LNCAP (cell line): Measurements from ENCODE around the gene ASCL2.

Source experiments
- TF ChIP-seq, protein P1 (sequence below): fragments of 450-650 bp; IDR thresholded peaks from 2 replicates; pipeline ENCODE4 v1.5.1; 2017; ENCODE audit warnings: mild to moderate bottlenecking

The ASCL2 gene

GRCh38 chr11:2265396-2265795, 5.0 kb downstream of the ASCL2 start:
- TF ChIP-seq, protein P1, sequence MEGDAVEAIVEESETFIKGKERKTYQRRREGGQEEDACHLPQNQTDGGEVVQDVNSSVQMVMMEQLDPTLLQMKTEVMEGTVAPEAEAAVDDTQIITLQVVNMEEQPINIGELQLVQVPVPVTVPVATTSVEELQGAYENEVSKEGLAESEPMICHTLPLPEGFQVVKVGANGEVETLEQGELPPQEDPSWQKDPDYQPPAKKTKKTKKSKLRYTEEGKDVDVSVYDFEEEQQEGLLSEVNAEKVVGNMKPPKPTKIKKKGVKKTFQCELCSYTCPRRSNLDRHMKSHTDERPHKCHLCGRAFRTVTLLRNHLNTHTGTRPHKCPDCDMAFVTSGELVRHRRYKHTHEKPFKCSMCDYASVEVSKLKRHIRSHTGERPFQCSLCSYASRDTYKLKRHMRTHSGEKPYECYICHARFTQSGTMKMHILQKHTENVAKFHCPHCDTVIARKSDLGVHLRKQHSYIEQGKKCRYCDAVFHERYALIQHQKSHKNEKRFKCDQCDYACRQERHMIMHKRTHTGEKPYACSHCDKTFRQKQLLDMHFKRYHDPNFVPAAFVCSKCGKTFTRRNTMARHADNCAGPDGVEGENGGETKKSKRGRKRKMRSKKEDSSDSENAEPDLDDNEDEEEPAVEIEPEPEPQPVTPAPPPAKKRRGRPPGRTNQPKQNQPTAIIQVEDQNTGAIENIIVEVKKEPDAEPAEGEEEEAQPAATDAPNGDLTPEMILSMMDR, result no peak

DNA sequence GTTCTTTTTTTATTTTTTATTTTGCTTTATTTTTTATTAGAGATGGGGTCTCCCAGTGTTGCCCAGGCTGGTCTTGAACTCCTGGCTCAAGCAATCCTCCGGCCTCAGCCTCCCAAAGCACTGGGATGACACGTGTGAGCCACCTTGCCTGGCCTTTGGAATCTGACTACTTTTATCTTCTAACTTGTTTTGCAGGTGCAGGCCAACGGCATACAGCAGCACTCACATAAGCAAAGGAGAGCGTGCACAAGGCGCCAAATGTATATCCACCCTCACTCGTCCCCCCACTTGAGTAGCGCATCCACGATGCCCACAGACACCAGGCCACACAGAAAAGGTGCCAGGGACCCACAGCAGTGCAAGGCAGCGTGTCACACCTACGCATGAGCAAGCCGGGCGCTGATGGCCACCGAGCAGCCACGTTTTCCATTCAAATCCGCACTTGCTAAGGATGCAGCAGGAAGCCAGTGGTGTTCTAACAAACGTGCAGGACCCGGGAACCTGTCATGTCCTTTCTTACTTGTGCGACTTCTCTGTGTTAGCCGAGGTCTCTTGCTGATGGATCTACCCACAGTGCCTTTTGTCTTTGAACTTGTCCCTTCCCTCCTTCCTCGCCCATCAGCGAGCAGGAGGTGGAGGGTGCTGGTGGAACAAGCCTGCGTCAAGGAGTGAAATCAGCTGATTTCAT, 5.9 kb downstream of the ASCL2 start:
- TF ChIP-seq, protein P1, result no peak

DNA sequence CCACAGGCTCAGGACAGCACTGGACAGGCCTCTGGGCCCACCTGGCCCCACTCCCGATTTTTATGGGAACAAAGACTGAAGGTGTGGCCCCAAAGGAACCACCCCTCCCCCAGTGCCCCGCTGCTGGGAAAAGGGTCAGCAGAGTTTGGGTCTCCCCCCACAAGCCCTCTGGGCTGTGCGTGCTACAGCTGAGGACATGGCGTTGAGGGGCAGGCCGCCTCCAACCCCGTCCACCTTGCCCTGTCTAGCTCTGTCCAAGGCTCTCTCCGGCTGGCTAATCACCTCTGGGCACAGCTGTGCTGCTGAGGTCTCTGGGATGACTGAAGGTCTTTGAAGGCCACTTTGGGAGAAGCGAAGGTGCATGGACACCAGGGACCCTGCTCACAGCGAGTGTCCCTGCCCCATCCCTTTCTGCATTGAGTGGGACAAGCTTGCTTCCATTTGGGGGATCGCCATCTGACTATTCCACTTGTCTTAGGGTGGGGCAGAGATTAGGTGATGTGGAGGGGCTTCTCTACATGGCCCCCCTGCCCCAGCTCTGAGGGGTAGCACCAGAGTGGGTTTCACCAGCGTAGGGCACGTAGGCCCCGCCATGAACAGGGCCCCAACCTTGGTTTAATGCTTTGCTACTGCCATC, 6.5 kb downstream of the ASCL2 start:
- TF ChIP-seq, protein P1, result no peak

- TF ChIP-seq, protein P1, result no peak
These were observed 7.3 kb downstream of the ASCL2 start for GRCh38 chr11:2263071-2263565.

DNA sequence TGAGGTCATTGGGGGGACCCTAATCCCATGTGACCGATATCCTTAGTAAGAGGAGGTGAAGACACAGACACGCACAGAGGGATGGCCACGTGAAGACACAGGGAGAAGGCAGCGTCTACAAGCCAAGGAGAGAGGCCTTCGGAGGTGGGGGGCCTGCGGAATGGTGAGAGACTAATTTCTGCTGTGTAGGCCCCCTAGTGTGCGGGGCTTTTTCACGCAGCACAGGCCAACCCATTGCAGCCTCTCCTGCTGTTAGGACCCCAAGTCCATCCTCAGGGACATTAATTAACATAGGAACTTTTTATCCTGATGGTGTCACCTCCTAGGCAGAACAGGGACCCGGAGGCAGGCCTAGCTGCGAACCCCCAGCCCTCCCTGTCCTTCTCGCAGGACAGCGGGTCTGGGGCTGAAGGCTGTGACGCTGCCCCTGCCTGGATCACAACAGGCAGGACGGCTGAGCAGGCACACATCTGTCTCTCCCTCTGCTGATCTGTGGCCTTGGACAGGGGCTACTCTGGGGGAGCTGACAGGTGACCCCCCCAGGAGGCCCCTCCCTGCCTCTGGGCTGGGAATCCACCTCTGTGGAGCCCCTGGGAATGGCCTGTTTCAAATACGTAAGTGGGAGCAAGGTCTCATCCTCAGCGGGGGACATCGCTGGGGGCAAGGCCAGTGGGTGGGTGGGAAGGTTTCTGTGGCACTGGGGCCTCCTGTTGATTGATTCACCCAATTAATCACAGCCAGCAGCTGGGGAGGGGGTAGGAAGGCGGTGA, 7.9 kb downstream of the ASCL2 start:
- TF ChIP-seq, protein P1, result no peak

DNA sequence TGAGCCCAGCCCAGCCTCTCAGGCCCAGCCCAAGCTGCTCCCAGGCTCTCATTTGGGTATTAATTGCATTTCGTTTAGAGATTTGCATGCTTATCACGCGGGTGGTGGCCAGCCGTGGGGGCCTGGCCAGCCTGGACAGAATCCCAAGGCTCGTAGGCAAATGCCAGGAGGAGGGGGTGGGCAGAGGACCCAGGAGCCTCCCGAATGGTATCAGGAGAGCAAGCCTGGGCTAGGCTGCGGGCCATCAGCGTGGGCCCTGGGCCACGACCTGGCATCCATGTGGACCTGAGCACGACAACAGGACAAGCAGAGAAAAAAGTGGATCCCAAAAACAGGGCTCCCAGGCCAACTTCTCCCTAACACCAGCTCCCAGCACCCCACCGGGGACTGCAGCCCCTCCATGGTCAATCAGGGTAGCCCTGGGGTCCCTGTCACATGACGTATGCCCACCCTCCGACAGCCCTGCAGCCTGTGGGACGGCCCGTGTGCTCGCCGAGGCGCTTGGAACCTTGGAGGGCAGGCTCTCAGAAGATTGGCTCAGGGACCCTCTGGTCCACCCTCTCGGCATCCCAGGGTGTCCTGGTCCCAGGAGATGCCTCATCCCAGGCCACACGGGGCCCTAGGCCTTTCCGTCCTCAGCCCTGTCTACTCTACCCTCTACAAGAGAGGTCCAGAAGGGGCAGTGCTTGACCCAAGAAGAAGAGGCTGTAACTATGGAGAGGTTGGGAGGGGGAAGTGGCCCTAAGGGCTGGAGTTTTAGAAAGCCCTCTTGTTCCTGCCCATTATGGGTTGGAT, 8.8 kb downstream of the ASCL2 start:
- TF ChIP-seq, protein P1, result no peak
